ACHN (cell line): ENCODE results near the gene SGCE.

ENCODE experiments used
- DNase-seq: peaks from one replicate; pipeline ENCODE4 v3.0.0-alpha.2; 2015
- in situ Hi-C: cut with HindIII; loops from 2 replicates; pipeline ENCODE4 v1.10.0; 2017; ENCODE audit warnings: low sequenced_read_pairs, low pct_ligation_motif_present, low pct_unique_long_range_greater_than_20kb

Gene SGCE

GRCh38 chr7:94634502-94634901 is 21.4 kb downstream of the SGCE start:
- no peak for DNase-seq
- in situ Hi-C loops, result no loop called here

DNA sequence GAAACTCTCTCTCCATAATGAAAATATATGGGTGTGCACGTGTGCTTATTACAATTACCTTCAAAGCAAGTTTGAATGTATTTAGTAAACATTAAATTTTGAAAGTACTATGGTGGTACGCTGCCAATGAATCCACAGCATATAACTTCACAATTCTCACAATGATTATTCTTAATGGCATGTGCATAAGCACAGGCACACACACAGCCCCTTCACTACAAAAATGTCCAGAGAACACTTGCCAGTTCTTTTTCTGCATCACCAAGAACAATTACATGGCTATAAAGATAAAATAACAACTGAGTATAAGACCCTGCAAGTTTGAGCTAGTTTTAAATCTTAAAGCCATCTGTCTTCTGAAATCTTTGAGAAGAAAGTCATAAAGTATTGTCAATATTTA is 22.2 kb downstream of the SGCE start:
- no peak for DNase-seq
- in situ Hi-C loops, result no loop called here

- in situ Hi-C loops, result no loop called here
- no peak for DNase-seq
Observed at GRCh38 chr7:94633014-94633341, 23.0 kb downstream of the SGCE start.

GRCh38 chr7:94632338-94633013 is 23.5 kb downstream of the SGCE start:
- in situ Hi-C loops, result no loop called here
- peak; percentile 21 for DNase-seq

GRCh38 chr7:94630855-94631254 is 25.1 kb downstream of the SGCE start:
- in situ Hi-C loops, result no loop called here
- no peak for DNase-seq

DNA sequence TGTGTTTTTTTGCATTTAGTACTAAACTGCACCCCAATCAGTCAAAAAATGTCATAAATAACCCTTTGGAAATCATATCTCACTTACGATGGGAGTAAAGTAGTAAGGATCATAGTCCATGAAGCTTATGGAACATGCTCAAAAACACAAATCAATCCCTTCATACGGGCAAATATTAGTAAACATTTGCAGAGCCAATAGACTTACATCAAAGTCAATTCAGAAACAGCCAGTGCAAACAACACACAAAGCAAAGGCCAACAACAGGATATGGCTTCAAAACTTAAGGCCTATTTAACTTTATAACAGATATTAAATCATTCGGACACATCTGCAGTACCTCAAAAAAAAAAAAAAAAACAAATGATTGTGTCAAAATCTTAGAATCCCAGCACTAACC is 32.1 kb downstream of the SGCE start:
- no peak for DNase-seq
- in situ Hi-C loops, result no loop called here

DNA sequence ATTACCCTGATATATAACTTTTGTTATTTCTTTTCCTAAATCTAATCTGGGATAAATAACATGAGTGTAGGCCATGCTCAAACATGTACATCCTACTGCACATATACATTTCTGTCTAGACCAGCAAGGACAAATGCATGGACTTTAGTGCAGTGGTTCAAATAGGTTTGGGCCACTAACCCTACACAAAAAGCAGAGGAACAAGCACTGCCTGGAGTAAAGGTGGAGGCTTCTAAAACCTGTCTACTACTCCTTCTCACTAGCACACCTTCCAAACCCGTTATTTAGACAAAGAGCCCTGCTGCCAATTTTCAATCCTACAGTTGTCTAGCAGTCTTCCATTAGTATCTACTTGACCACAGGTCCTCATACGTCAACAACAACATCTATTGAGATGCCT is 34.8 kb downstream of the SGCE start:
- DNase-seq, result no peak
- in situ Hi-C loops, result no loop called here

- in situ Hi-C loops, result no loop called here
- DNase-seq, result peak; percentile 99
Observed at GRCh38 chr7:94620703-94621118, 35.2 kb downstream of the SGCE start.

DNA sequence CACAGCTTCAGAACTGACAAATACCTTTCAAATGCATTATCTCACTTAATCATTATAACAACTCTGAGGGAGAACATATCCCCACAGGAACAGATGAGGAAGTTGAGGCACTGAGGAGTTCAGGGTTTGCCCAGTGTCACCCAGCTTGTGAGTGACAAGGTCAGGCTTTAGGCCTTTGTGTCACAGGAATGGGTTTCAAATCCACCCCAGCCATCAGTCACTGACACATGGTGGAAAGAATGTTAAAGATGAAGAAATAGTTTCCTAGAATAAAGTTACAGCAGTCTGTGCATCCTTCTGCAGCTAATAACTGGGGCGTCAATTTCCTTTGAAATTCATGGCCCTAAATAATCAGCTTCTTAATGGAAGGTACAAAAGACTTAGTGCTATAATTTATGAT is 37.8 kb downstream of the SGCE start:
- no peak for DNase-seq
- in situ Hi-C loops, result no loop called here

DNA sequence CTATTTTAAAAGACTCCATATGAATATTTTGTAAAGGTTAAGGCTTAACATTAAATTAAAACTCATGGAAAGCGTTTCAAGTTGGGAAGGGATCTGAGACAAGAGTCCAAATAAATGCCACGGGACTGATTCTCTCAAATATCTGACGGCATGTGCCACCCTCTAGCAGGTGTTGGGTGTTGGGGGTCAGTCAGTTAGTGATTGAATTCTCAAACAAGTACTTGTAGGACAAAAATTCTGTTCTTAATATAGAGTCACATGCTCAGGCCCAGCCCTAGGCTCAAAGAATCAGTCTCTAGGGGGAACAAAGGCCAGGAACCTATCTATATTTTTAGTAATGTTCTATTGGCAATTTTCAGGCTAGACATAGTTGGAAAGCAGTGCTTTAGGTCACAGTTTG is 39.1 kb downstream of the SGCE start:
- in situ Hi-C loops, result no loop called here
- no peak for DNase-seq

- in situ Hi-C loops, result no loop called here
- no peak for DNase-seq
Observed at GRCh38 chr7:94615666-94616065, 40.3 kb downstream of the SGCE start.

GRCh38 chr7:94612661-94613060 is 43.3 kb downstream of the SGCE start:
- no peak for DNase-seq
- in situ Hi-C loops, result no loop called here

DNA sequence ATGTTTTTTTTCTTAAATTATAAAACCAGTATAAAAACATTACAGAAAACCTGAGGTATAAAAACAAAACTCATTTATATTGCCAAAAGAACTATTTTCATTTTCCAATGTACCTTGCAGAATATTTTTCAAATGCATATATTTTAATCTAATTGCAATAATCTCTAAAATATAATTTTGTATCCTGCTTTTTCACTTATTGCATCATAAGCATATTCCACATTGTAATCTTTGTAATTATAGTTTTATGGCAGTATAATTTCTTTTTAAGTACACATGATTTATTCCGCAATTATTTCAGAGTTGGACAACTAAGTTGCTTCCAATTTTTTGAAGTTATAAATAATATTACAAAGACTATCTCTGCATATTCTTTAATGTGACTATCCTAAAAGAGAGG is 43.7 kb downstream of the SGCE start:
- in situ Hi-C loops, result no loop called here
- no peak for DNase-seq

GRCh38 chr7:94609561-94609960 is 46.4 kb downstream of the SGCE start:
- no peak for DNase-seq
- in situ Hi-C loops, result no loop called here

DNA sequence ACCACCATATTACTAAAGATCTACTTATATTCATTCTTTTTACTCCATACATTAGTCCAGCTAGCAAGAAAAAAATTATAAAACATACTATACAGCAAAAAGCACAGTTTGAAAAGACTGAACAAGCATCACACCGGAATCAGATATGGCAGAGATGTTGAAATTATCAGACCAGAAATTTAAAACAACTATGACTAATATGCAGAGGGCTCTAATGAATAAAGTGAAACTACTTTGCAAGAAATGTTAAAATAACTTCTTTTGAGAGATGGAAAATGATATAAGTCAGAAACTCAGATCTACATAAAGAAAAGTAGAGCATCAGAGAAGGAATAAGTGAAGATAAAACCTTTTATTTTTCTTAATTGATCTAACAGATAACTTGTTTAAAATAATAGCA is 50.9 kb downstream of the SGCE start:
- in situ Hi-C loops, result no loop called here
- no peak for DNase-seq

DNA sequence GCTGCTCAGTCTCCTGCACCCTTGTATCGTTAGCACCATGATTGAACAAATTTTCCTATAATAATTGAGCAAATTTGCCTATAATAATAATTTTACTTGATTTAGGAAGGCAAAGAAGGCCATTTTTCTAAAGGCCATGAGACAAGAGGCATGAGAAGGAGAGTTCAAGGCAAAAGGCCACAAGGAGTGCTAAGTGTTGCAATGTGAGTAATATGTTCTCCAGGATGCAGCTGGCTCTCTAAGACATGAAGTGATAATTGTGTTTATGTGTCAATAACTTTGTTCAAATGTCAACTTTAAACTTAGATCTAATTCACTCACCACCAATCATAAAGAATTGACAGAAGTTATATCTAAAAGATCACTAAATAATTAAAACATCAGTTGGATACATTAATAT is 53.8 kb downstream of the SGCE start:
- in situ Hi-C loops, result no loop called here
- DNase-seq, result no peak

DNA sequence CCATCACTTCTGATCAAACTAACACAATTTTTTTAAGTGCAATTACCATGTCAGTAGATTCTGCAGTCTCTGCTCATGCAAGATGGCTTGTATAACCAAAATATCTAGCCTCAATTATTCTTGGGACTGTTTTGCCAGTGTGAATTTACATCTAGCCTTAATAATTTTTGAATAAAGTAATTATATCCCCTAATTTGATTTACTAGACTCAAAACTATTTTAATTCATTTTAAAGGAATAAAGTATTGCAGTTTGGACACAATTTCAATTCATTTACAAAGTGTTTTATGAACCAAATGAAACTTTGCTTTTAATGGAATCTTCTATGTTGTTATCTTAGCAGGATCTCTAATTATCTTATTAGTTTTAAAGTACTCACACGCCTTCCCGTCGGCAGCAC is 55.7 kb downstream of the SGCE start:
- in situ Hi-C loops, result no loop called here
- DNase-seq, result no peak

DNA sequence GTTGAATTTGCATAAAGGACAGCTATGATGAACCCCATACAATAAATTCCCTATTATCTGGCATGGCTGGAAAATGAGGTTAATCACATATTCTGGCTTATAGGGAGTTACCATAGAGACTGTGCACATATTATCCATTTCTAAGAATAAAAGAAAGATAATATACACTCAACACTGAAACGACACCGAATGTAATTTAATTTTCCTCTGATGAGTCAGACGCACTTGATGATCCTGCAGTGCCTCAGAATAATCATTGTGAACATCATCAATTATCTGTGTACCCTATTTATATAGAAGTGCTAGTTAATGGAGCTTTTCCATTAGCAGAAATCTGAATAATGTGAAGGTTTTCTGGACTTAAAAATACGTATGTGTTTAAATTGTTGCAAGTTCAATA is 60.2 kb downstream of the SGCE start:
- in situ Hi-C loops, result no loop called here
- no peak for DNase-seq

GRCh38 chr7:94594882-94595281 is 61.1 kb downstream of the SGCE start:
- in situ Hi-C loops, result no loop called here
- DNase-seq, result no peak

DNA sequence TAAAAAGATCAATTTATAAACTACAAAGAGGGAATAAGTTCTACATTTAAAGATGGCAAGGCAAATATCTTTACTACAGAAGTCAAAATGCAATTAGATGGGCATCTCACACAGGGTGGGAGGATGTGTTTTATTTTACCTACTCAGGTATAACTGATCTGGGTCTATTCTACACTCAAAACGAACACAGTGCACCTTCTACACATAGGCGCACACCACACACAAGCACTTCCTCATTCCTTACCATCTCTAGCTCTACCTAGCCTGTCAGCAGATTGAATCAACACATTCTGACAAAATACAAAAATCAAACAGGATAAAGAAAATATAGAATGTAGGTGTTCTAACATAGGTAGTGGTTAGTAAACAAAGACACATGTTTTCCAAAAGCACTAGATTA is 64.8 kb downstream of the SGCE start:
- DNase-seq, result no peak
- in situ Hi-C loops, result no loop called here

GRCh38 chr7:94590526-94591162 is 65.3 kb downstream of the SGCE start:
- DNase-seq, result no peak
- in situ Hi-C loops, result no loop called here
